Upper lobe of left lung (tissue), 6 donors: ENCODE measurements around the gene TPST2. TPM values are rescaled to one million over a fixed set of nuclear protein-coding genes. Genes with fewer than 3 reads are reported as not detected.

Experiments
- ATAC-seq, 2 donors: fragments of 200-7000 bp; cut with Tn5 transposase; one replicate each; pipeline ENCODE4 v1.9.1; 2022; ENCODE audit warnings: mild to moderate bottlenecking in 2 of 2, moderate library complexity in 2 of 2; ENCODE audit not compliant: low FRiP score in 2 of 2
- DNase-seq, 2 donors: peaks; one replicate each; pipeline ENCODE4 v3.0.0-alpha.2; 2019 to 2020
- H3K27ac ChIP-seq, 4 donors: fragments of 200-600 bp; sonication (generic); one replicate each; pipeline ENCODE4 v1.5.1; 2016 to 2019
- H3K27me3 ChIP-seq, 4 donors: fragments of 200-600 bp; sonication (generic); one replicate each; pipeline ENCODE4 v1.5.1; 2017 to 2019
- H3K36me3 ChIP-seq, 4 donors: fragments of 200-600 bp; sonication (generic); one replicate each; pipeline ENCODE4 v1.5.1; 2016 to 2019
- H3K4me1 ChIP-seq, 4 donors: fragments of 200-600 bp; sonication (generic); one replicate each; pipeline ENCODE4 v1.5.1; 2018 to 2019
- H3K4me3 ChIP-seq, 4 donors: fragments of 200-600 bp; sonication (generic); one replicate each; pipeline ENCODE4 v1.5.1; 2017 to 2019; ENCODE audit warnings: mild to moderate bottlenecking in 2 of 4, moderate library complexity in 1 of 4
- H3K9me3 ChIP-seq, 4 donors: fragments of 200-600 bp; sonication (generic); one replicate each; pipeline ENCODE4 v1.5.1; 2018 to 2019
- CTCF ChIP-seq, 6 experiments: fragments of 450-650 bp in 4 of 6; fragments of 200-600 bp in 2 of 6; sonication (generic) in 2 of 6; IDR thresholded peaks; one replicate each; pipeline ENCODE4 v1.5.1; 2016 to 2019; ENCODE audit warnings: antibody characterized with exemption in 6 of 6
- EP300 ChIP-seq, 4 donors: sonication (generic); formaldehyde crosslinking; IDR thresholded peaks; one replicate each; pipeline ENCODE4 v1.5.1; 2017; ENCODE audit warnings: antibody characterized with exemption in 4 of 4, control low read depth in 2 of 4
- POLR2A ChIP-seq, 4 donors: fragments of 450-650 bp; IDR thresholded peaks; one replicate each; pipeline ENCODE4 v1.5.1; 2016 to 2017; ENCODE audit warnings: antibody characterized with exemption in 4 of 4, mild to moderate bottlenecking in 2 of 4
- POLR2AphosphoS5 ChIP-seq, 2 donors: sonication (generic); formaldehyde crosslinking; IDR thresholded peaks; one replicate each; pipeline ENCODE4 v1.5.1; 2017; ENCODE audit warnings: antibody characterized with exemption in 2 of 2
- WGBS, 2 donors: methylation state at CpG; one replicate each; pipeline ENCODE4 v1.1.5; 2017 to 2018; 5-methylcytosine and 5-hydroxymethylcytosine counted together
- total RNA-seq, 6 donors: library from RNA; depleted of rRNA in 4 of 6; stranded (reverse); fragments of >200 nt in 4 of 6; gene quantifications; one replicate each; pipeline versions ENCODE4 v1.1.0 to v1.2.1, GENCODE V29; 2016 to 2021
- donor health status: DM: no; HTN: no; CAD: no; lungs with moderate emphysema.
- donor health status: DM: no; HTN: yes; CAD: no; lungs with severe emphysema.

Gene TPST2
- total RNA-seq, 6 donors from 2014 or later, result 50.5 to 253 (median 95.8) TPM

- Histone ChIP-seq H3K27ac (no peak overlapping the region), H3K4me1 (peaks cover 4 to 18% (median 9%) of the 10 kb centered on the region in 4 donors), H3K4me3 (no peak overlapping the region), H3K9me3 (no peaks in the 10 kb centered on the region), H3K27me3 (no peaks in the 10 kb centered on the region), H3K36me3 (peaks cover 59 to 100% (median 91%) of the 10 kb centered on the region in 4 donors)
- no peak for TF ChIP-seq EP300 (IDR thresholded peaks at IDR 0.05)
- no peak for TF ChIP-seq POLR2A (IDR thresholded peaks at IDR 0.05)
- TF ChIP-seq CTCF (IDR thresholded peaks at IDR 0.05), result no peak
- no peak for TF ChIP-seq POLR2AphosphoS5 (IDR thresholded peaks at IDR 0.05)
- DNase-seq (no peak), ATAC-seq (no peak)
- 96 to 98% methylated on average over 2 of the region's 2 CpGs for WGBS, 2 donors
These were observed 87.9 kb downstream of the TPST2 start for GRCh38 chr22:26501996-26502395.

- no peaks in the 10 kb centered on the region for H3K27me3 ChIP-seq
- DNase-seq (peak in 1 of 2 donors; percentile 56), ATAC-seq (no peak)
- H3K4me1 ChIP-seq, result peaks cover 4 to 17% (median 9%) of the 10 kb centered on the region in 4 donors
- H3K4me3 ChIP-seq, result no peak overlapping the region
- 92 to 94% methylated on average over 18 to 25 of the region's 25 CpGs for WGBS, 2 donors
- TF ChIP-seq EP300 (IDR thresholded peaks at IDR 0.05) (no peak), POLR2A (IDR thresholded peaks at IDR 0.05) (no peak), POLR2AphosphoS5 (IDR thresholded peaks at IDR 0.05) (no peak), CTCF (IDR thresholded peaks at IDR 0.05) (no peak)
- no peaks in the 10 kb centered on the region for H3K9me3 ChIP-seq
- H3K36me3 ChIP-seq, result peaks cover 50 to 98% (median 90%) of the 10 kb centered on the region in 4 donors
- H3K27ac ChIP-seq, result no peak overlapping the region
These were observed 90.7 kb downstream of the TPST2 start for GRCh38 chr22:26499188-26499703.

- DNase-seq (no peak), ATAC-seq (no peak)
- 77 to 94% methylated on average over 4 of the region's 4 CpGs for WGBS, 2 donors
- Histone ChIP-seq H3K27me3 (no peaks in the 10 kb centered on the region), H3K27ac (no peak overlapping the region), H3K36me3 (peaks cover 55 to 98% (median 91%) of the 10 kb centered on the region in 4 donors), H3K9me3 (no peaks in the 10 kb centered on the region), H3K4me3 (no peak overlapping the region), H3K4me1 (no peaks in the 10 kb centered on the region)
- TF ChIP-seq CTCF (IDR thresholded peaks at IDR 0.05) (no peak), POLR2A (IDR thresholded peaks at IDR 0.05) (no peak), EP300 (IDR thresholded peaks at IDR 0.05) (no peak), POLR2AphosphoS5 (IDR thresholded peaks at IDR 0.05) (no peak)
These were observed 93.5 kb downstream of the TPST2 start for GRCh38 chr22:26496456-26496855.

GRCh38 chr22:26494506-26494905 is 95.4 kb downstream of the TPST2 start:
- ATAC-seq (no peak), DNase-seq (no peak)
- TF ChIP-seq POLR2A (IDR thresholded peaks at IDR 0.05), result no peak
- no peak for TF ChIP-seq EP300 (IDR thresholded peaks at IDR 0.05)
- no peak for TF ChIP-seq POLR2AphosphoS5 (IDR thresholded peaks at IDR 0.05)
- TF ChIP-seq CTCF (IDR thresholded peaks at IDR 0.05), result no peak
- Histone ChIP-seq H3K36me3 (peaks cover 44 to 96% (median 86%) of the 10 kb centered on the region in 4 donors), H3K27ac (no peak overlapping the region), H3K4me3 (no peak overlapping the region), H3K9me3 (no peaks in the 10 kb centered on the region), H3K4me1 (no peaks in the 10 kb centered on the region), H3K27me3 (no peaks in the 10 kb centered on the region)

GRCh38 chr22:26492220-26492619 is 97.7 kb downstream of the TPST2 start:
- no peak overlapping the region for H3K27ac ChIP-seq
- peaks cover 34 to 96% (median 87%) of the 10 kb centered on the region in 4 donors for H3K36me3 ChIP-seq
- ATAC-seq (peak in 1 of 2 donors; percentile 62), DNase-seq (no peak)
- TF ChIP-seq EP300 (IDR thresholded peaks at IDR 0.05) (no peak), POLR2AphosphoS5 (IDR thresholded peaks at IDR 0.05) (no peak), CTCF (IDR thresholded peaks at IDR 0.05) (no peak), POLR2A (IDR thresholded peaks at IDR 0.05) (no peak)
- no peaks in the 10 kb centered on the region for H3K4me1 ChIP-seq
- H3K9me3 ChIP-seq, result no peaks in the 10 kb centered on the region
- no peak overlapping the region for H3K4me3 ChIP-seq
- H3K27me3 ChIP-seq, result no peaks in the 10 kb centered on the region
- 93 to 95% methylated on average over 9 of the region's 9 CpGs for WGBS, 2 donors
